ENCODE results near the gene DHX9. TPM values are rescaled to one million over a fixed set of nuclear protein-coding genes. Genes with fewer than 3 reads are reported as not detected.

The DHX9 gene
- total RNA-seq, 4 donors from 2014 or later = 89.1 to 148 (median 109) TPM

DNA sequence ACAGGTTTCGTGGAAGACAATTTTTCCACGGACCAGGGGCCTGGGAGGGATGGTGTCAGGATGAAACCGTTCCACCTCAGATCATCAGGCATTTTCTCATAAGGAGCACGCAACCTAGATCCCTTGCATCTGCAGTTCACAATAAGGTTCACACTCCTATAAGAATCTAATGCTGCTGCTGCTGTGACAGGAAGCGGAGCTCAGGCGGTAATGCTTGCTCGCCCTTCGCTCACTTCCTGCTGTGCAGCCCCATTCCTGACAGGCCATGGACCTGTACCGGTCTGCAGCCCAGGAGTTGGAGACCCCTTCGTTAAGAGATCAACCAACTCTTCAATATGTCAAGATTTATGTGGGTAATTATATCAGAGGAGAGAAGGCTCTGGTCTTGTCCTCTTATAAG lies 3.3 kb upstream of the DHX9 start:
- no peak for DNase-seq (ENCODE audit: low spot score in 2 of 2)
- no peak overlapping the region for H3K27ac ChIP-seq
- 84 to 87% methylated on average over 10 of the region's 10 CpGs for WGBS, 2 donors
- no peaks in the 10 kb centered on the region for H3K9me3 ChIP-seq
- no peaks in the 10 kb centered on the region for H3K36me3 ChIP-seq
- TF ChIP-seq POLR2A (IDR thresholded peaks at IDR 0.05) (no peak), CTCF (IDR thresholded peaks at IDR 0.05) (no peak), EP300 (IDR thresholded peaks at IDR 0.05) (no peak)
- H3K4me1 ChIP-seq = peaks cover 0 to 13% (median 5%) of the 10 kb centered on the region in 4 donors
- H3K27me3 ChIP-seq = no peaks in the 10 kb centered on the region
- H3K4me3 ChIP-seq = no peak overlapping the region

GRCh38 chr1:182841368-182841988 lies 2.3 kb downstream of the DHX9 start:
- 43 to 44% methylated on average over 10 of the region's 10 CpGs for WGBS, 2 donors
- peaks cover 0 to 63% (median 40%) of the 10 kb centered on the region in 4 donors for H3K4me1 ChIP-seq
- TF ChIP-seq EP300 (IDR thresholded peaks at IDR 0.05) (no peak), CTCF (IDR thresholded peaks at IDR 0.05) (no peak), POLR2A (IDR thresholded peaks at IDR 0.05) (no peak)
- H3K36me3 ChIP-seq = peaks cover 0 to 25% (median 7%) of the 10 kb centered on the region in 3 donors
- H3K9me3 ChIP-seq = no peaks in the 10 kb centered on the region
- H3K27me3 ChIP-seq = no peaks in the 10 kb centered on the region
- H3K27ac ChIP-seq = peak overlapping the region in 2 of 4 donors; percentile 11 to 95
- no peak for DNase-seq (ENCODE audit: low spot score in 2 of 2)
- H3K4me3 ChIP-seq = peak overlapping the region in 2 of 4 donors; percentile 68 to 90

- no peak for DNase-seq (ENCODE audit: low spot score in 2 of 2)
- peaks cover 0 to 63% (median 40%) of the 10 kb centered on the region in 4 donors for H3K4me1 ChIP-seq
- 34% methylated on average over 4 of the region's 4 CpGs for WGBS, 2 donors
- no peak for TF ChIP-seq POLR2A (IDR thresholded peaks at IDR 0.05)
- H3K9me3 ChIP-seq = no peaks in the 10 kb centered on the region
- H3K27me3 ChIP-seq = no peaks in the 10 kb centered on the region
- H3K36me3 ChIP-seq = peaks cover 0 to 29% (median 7%) of the 10 kb centered on the region in 3 donors
- no peak overlapping the region for H3K4me3 ChIP-seq
- H3K27ac ChIP-seq = no peak overlapping the region
These were observed 3.1 kb downstream of the DHX9 start for GRCh38 chr1:182842265-182842664.

- 73 to 79% methylated on average over 1 of the region's 1 CpG for WGBS, 2 donors
- peaks cover 0 to 58% (median 18%) of the 10 kb centered on the region in 3 donors for H3K36me3 ChIP-seq
- no peak for TF ChIP-seq CTCF (IDR thresholded peaks at IDR 0.05)
- no peak for TF ChIP-seq POLR2A (IDR thresholded peaks at IDR 0.05)
- no peak for TF ChIP-seq EP300 (IDR thresholded peaks at IDR 0.05)
- H3K4me1 ChIP-seq = peaks cover 0 to 54% (median 39%) of the 10 kb centered on the region in 4 donors
- H3K27ac ChIP-seq = no peak overlapping the region
- no peak overlapping the region for H3K4me3 ChIP-seq
- no peaks in the 10 kb centered on the region for H3K27me3 ChIP-seq
- no peak for DNase-seq (ENCODE audit: low spot score in 2 of 2)
- no peaks in the 10 kb centered on the region for H3K9me3 ChIP-seq
These were observed 6.2 kb downstream of the DHX9 start for GRCh38 chr1:182845379-182845778.

- H3K4me1 ChIP-seq = peaks cover 0 to 49% (median 34%) of the 10 kb centered on the region in 4 donors
- no peaks in the 10 kb centered on the region for H3K27me3 ChIP-seq
- no peak overlapping the region for H3K27ac ChIP-seq
- TF ChIP-seq CTCF (IDR thresholded peaks at IDR 0.05) (no peak), EP300 (IDR thresholded peaks at IDR 0.05) (no peak), POLR2A (IDR thresholded peaks at IDR 0.05) (no peak)
- no peak for DNase-seq (ENCODE audit: low spot score in 2 of 2)
- H3K4me3 ChIP-seq = no peak overlapping the region
- peaks cover 0 to 62% (median 18%) of the 10 kb centered on the region in 3 donors for H3K36me3 ChIP-seq
- H3K9me3 ChIP-seq = no peaks in the 10 kb centered on the region
- 84 to 88% methylated on average over 5 of the region's 5 CpGs for WGBS, 2 donors
These were observed 6.7 kb downstream of the DHX9 start for GRCh38 chr1:182845894-182846293.

All from tibial nerve (tissue), 4 donors.